ENCODE results near the gene MICAL2.

The MICAL2 gene, protein sequence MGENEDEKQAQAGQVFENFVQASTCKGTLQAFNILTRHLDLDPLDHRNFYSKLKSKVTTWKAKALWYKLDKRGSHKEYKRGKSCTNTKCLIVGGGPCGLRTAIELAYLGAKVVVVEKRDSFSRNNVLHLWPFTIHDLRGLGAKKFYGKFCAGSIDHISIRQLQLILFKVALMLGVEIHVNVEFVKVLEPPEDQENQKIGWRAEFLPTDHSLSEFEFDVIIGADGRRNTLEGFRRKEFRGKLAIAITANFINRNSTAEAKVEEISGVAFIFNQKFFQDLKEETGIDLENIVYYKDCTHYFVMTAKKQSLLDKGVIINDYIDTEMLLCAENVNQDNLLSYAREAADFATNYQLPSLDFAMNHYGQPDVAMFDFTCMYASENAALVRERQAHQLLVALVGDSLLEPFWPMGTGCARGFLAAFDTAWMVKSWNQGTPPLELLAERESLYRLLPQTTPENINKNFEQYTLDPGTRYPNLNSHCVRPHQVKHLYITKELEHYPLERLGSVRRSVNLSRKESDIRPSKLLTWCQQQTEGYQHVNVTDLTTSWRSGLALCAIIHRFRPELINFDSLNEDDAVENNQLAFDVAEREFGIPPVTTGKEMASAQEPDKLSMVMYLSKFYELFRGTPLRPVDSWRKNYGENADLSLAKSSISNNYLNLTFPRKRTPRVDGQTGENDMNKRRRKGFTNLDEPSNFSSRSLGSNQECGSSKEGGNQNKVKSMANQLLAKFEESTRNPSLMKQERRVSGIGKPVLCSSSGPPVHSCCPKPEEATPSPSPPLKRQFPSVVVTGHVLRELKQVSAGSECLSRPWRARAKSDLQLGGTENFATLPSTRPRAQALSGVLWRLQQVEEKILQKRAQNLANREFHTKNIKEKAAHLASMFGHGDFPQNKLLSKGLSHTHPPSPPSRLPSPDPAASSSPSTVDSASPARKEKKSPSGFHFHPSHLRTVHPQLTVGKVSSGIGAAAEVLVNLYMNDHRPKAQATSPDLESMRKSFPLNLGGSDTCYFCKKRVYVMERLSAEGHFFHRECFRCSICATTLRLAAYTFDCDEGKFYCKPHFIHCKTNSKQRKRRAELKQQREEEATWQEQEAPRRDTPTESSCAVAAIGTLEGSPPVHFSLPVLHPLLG

GRCh38 chr11:12110201-12110713 is at the start of gene MICAL2:
Gene MICAL2 (plus strand): TSS chr11:12110590. CDS start chr11:12162156, 51,566 bp downstream.
- DNase-seq, result peak; percentile 49 to 63

DNA sequence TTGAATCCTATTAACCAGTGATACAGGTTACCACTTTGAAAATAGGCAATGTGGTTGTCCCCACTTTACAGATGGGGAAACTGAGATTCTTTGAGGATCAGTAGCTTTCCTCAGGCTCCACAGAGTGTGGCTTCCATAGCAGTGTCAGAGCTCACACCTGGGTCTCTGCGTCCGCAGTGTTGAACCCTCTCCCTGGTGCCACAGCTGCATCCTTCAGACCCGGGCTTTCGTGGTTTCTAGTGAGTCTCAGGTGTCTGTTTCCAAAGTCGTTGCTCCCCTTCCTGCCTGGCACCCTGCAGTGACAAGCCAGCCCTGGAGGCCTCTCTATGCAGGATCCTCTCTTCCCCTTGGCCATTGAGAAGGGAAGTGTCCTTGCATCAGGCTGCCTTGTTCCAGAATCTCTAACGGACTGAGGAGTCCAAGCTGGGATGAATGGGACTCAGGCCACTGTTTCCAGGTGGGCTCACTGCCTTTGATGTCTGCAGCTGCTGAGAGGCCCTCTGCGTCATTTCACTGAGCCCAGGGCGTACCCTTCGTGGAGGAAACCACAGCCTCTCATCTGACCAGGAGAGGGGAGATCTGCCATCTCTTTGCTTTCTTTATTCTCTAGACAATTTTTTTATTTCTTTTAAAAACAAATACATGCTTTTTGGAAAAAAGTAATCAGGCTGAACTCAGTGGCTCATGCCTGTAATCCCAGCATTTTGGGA is 48.4 kb upstream of the MICAL2 start:
- DNase-seq, result no peak

- DNase-seq, result no peak
Measured at GRCh38 chr11:12063251-12063650, 47.1 kb upstream of the MICAL2 start.

GRCh38 chr11:12064136-12064953 is 46.0 kb upstream of the MICAL2 start:
- DNase-seq, result no peak

GRCh38 chr11:12064954-12065280 is 45.5 kb upstream of the MICAL2 start:
- DNase-seq, result no peak

GRCh38 chr11:12066056-12066798 is 44.2 kb upstream of the MICAL2 start:
- DNase-seq, result no peak

DNA sequence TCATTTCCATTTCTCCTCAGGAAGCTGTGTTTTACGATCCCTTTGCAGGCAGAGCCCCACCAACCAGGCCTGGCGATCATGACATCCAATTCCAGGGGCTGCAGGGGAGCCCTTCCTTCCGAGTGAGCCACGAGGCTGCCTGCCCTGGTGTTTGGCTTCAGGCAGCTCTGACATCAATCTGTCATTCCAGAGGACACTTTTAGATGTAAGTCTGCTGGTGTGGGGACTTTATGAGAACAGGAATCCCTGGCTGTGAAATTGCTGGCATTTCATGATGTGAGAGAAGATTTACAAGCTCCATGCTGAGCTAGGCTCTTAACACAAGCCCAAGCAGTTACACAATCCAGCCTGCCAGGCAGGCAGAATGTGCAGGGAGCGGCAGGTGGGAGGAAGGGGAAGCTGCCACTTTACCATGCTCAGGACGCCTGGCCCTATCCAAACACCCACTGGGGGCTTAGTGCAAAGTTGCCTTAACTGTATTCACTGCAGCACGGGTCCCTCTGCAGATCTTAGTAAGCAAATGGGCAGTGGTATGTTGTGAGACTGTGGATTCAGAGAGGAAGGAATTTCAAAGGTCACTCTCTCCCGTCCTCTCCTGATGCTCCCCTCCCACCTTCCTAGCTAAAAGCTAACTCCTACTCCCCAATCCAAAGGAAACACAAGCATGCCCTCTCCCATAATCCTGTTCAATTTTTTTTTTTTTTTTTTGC is 43.4 kb upstream of the MICAL2 start:
- DNase-seq, result peak; percentile 22 to 42

DNA sequence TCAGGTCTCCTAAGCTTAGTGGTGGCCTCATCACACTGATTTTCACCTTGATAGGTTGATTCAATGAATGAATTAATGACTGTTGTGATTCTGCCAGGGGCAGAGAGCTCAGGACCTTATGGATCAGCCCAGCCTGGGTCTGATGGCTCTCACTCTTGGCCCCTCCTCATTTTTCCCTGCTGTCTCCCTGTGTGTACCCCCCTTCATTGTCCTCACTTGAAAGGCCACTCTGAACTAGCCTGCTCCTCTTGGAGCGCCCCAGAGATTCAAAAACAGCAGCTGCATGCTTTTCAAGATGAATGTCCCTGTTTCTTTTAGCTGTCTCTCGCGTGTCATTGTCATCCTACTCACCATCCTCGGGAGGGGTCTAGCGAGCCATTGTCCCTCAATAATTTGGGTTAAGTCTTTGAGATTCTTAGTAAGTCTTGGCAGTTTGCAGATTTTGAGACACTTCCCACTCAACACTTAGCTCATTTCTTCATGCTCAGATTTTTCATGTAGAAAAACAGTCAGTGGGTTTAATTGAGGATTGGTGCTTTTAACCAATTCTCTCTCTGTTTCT is 42.5 kb upstream of the MICAL2 start:
- DNase-seq, result no peak

DNA sequence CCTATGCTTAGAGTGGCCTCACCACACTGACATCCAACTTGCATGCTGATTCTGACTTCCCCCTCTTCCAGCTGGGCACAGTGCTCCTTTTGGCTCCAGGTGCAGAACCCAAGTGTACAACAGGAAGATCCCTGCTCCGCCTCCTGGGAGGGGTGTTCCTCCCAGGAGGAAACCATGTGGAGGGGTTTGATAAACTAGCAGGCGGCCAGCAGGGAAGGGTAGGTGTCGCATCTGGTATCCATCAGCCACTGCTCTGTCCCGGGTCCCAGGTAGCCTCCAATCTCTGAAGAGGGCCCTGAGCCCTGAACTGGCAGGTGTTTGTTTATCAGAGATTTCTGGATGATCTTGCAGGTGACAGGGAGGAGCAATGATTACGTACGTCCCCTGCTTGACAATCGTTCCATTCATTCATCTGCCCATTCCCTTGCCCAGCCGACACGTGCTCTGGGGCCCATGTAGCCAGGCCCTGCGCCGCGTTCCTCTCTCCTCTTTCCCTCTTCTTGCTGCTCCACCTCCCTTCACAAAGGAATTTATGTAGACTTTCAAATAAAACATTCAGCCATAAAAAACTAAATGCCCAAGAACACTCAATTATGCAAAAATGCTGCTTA is 41.2 kb upstream of the MICAL2 start:
- DNase-seq, result no peak

- no peak for DNase-seq
Measured at GRCh38 chr11:12070446-12071267, 39.7 kb upstream of the MICAL2 start.

- no peak for DNase-seq
Measured at GRCh38 chr11:12071574-12071973, 38.8 kb upstream of the MICAL2 start.

- no peak for DNase-seq
Measured at GRCh38 chr11:12073436-12073835, 37.0 kb upstream of the MICAL2 start.

GRCh38 chr11:12073886-12074285 is 36.5 kb upstream of the MICAL2 start:
- DNase-seq, result no peak

- DNase-seq, result no peak
Measured at GRCh38 chr11:12074529-12075195, 35.7 kb upstream of the MICAL2 start.

DNA sequence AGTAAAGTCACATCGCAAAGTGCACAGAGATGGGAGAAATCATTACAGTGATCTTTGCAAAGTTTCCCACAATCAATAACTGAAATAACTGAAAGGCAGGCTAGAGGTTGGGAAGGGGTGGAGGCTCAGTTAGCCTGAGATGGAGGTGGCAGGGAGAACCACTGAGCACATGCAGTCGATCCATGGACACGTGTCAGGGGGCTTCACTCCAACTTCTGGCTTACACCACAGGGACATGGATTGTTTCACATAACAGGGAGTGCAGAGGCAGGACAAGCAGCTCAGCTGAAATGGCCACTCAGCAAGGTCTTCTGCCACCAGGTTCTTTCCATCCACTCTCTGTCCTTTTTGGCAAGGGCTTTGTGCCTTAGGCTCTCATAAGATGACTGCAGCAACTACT is 35.1 kb upstream of the MICAL2 start:
- DNase-seq, result no peak

DNA sequence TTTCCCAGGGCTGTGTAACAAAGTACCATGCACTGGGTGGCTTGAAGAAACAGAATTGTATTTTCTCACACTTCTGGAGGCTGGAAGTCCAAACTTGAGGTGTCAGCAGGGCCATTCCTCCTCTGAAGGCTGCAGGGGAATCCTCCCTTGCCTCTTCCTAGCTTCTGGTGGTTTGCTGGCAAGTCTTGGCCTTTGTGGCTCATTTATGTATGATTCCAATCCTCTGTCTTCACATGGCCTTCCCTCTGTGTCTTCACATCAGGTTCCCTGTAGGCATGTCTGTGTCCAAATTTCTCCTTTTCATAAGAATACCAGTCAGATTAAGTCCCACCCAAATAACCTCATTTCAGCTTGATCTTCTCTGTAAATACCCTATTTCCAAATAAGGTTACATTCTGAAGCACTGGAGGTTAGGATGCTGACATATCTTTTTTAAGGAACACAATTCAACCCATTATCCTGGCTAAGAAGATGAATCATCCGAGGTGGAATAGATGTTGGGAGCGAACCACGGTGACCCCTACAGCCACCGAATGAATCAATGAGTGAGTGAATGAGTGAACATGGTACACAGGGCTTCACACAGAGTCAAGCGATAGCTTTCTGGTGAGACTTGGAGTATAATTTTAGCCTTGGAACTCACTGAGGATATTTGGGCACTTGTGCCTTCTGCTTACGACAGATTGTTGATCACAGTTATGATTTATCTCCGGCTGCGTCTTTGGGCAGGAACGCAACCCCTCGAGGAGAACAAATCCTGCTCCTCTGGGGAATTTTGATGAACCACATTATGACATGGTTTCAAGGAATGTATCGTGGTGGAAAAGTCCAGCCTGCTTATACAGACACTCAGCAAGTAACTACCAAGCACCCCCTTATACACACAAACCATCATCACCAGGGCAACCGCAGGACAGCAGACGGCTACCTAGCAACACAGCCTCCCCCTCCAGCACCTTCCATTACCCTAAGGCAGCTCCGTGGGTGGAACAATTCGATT is 34.3 kb upstream of the MICAL2 start:
- no peak for DNase-seq
